BLaER1 treated with 17β-estradiol and CSF1 and Interleukin-3, amounts not matched to agents 10 nM and 100 nM (cell line): Measurements from ENCODE around the gene POU2AF2.
"Not testable (repeated sequence)": the region's sequence is repeated elsewhere in the genome, so short reads cannot be mapped to it uniquely, and the experiment has no call there.

Experiments
- H3K27ac ChIP-seq, 11 experiments: shearing (Covaris generic); formaldehyde crosslinking; 2 replicates each; pipeline ENCODE4 v1.8.1; 2022
- H3K27me3 ChIP-seq, 11 experiments: shearing (Covaris generic); formaldehyde crosslinking; 2 replicates each; pipeline ENCODE4 v1.8.1; 2022
- H3K36me3 ChIP-seq, 11 experiments: shearing (Covaris generic); formaldehyde crosslinking; 2 replicates each; pipeline ENCODE4 v1.8.1; 2022
- H3K4me1 ChIP-seq, 10 experiments: shearing (Covaris generic); formaldehyde crosslinking; 2 replicates each; pipeline ENCODE4 v1.8.1; 2022
- H3K4me2 ChIP-seq, 11 experiments: shearing (Covaris generic); formaldehyde crosslinking; 2 replicates each; pipeline ENCODE4 v1.8.1; 2022
- H3K4me3 ChIP-seq, 10 experiments: shearing (Covaris generic); formaldehyde crosslinking; 2 replicates each; pipeline ENCODE4 v1.8.1; 2022
- H3K9ac ChIP-seq, 11 experiments: shearing (Covaris generic); formaldehyde crosslinking; 2 replicates each; pipeline ENCODE4 v1.8.1; 2022
- H3K9me3 ChIP-seq, 11 experiments: shearing (Covaris generic); formaldehyde crosslinking; replicated peaks in 1 of 11; 2 replicates each; pipeline ENCODE4 v1.8.1; 2022
- H4K20me1 ChIP-seq, 11 experiments: shearing (Covaris generic); formaldehyde crosslinking; 2 replicates each; pipeline ENCODE4 v1.8.1; 2022
- Cebpa-rat ChIP-seq, 11 experiments: shearing (Covaris generic); IDR thresholded peaks; 2 replicates each; pipeline ENCODE4 v1.8.1; 2022

Gene POU2AF2

GRCh38 chr11:111250936-111251335 lies 5.4 kb downstream of the POU2AF2 start:
- no peaks in the 10 kb centered on the region for H4K20me1 ChIP-seq

GRCh38 chr11:111253131-111253530 lies 7.6 kb downstream of the POU2AF2 start:
- H3K4me1 ChIP-seq: peaks cover 0 to 3% (median 0%) of the 10 kb centered on the region in 10 experiments; a peak in 1 of 20 replicates
- H3K36me3 ChIP-seq: no peaks in the 10 kb centered on the region
- H3K27ac ChIP-seq: no peak overlapping the region
- no peak for TF ChIP-seq Cebpa-rat (IDR thresholded peaks at IDR 0.05)
- no peaks in the 10 kb centered on the region for H3K27me3 ChIP-seq
- no peak overlapping the region for H3K4me2 ChIP-seq
- no peak overlapping the region for H3K9ac ChIP-seq
- no peaks in the 10 kb centered on the region for H3K9me3 ChIP-seq
- H3K4me3 ChIP-seq: no peak overlapping the region
- H4K20me1 ChIP-seq: no peaks in the 10 kb centered on the region

More at GRCh38 chr11:111250936-111251335, 5.4 kb downstream of the POU2AF2 start:
- Histone ChIP-seq H3K4me2 (no peak overlapping the region), H3K9me3 (no peaks in the 10 kb centered on the region), H3K27ac (no peak overlapping the region), H3K4me1 (peaks cover 0 to 3% (median 0%) of the 10 kb centered on the region in 10 experiments; a peak in 1 of 20 replicates), H3K9ac (no peak overlapping the region), H3K4me3 (no peak overlapping the region), H3K27me3 (no peaks in the 10 kb centered on the region), H3K36me3 (no peaks in the 10 kb centered on the region)
- TF ChIP-seq Cebpa-rat (IDR thresholded peaks at IDR 0.05): no peak

- Histone ChIP-seq H3K27ac (no peak overlapping the region), H3K9me3 (no peaks in the 10 kb centered on the region), H3K4me1 (peaks cover 0 to 3% (median 0%) of the 10 kb centered on the region in 10 experiments; a peak in 1 of 20 replicates), H3K9ac (no peak overlapping the region), H4K20me1 (no peaks in the 10 kb centered on the region), H3K27me3 (no peaks in the 10 kb centered on the region), H3K4me3 (no peak overlapping the region), H3K36me3 (no peaks in the 10 kb centered on the region), H3K4me2 (no peak overlapping the region)
- TF ChIP-seq Cebpa-rat (IDR thresholded peaks at IDR 0.05): no peak
Measured at GRCh38 chr11:111253630-111254029, 8.1 kb downstream of the POU2AF2 start.

- no peaks in the 10 kb centered on the region for H3K36me3 ChIP-seq
- H3K9ac ChIP-seq: no peak overlapping the region
- peaks cover 0 to 9% (median 0%) of the 10 kb centered on the region in 11 experiments; a peak in 5 of 22 replicates for H3K9me3 ChIP-seq
- no peak overlapping the region for H3K27ac ChIP-seq
- H3K27me3 ChIP-seq: no peaks in the 10 kb centered on the region
- H3K4me3 ChIP-seq: no peak overlapping the region
- no peak overlapping the region for H3K4me2 ChIP-seq
- H4K20me1 ChIP-seq: no peaks in the 10 kb centered on the region
- H3K4me1 ChIP-seq: peaks cover 7 to 29% (median 26%) of the 10 kb centered on the region in 10 experiments; a peak in 18 of 20 replicates
- TF ChIP-seq Cebpa-rat (IDR thresholded peaks at IDR 0.05): no peak
Measured at GRCh38 chr11:111258046-111258445, 12.5 kb downstream of the POU2AF2 start.

GRCh38 chr11:111259896-111260295 lies 14.4 kb downstream of the POU2AF2 start:
- Histone ChIP-seq H3K27ac (peak overlapping the region in 6 of 11 experiments; percentile 48 to 80 (median 77); a peak in 12 of 22 replicates), H3K27me3 (no peaks in the 10 kb centered on the region)
- TF ChIP-seq Cebpa-rat (IDR thresholded peaks at IDR 0.05): no peak

GRCh38 chr11:111260811-111261210 lies 15.3 kb downstream of the POU2AF2 start:
- Histone ChIP-seq H4K20me1 (no peaks in the 10 kb centered on the region), H3K36me3 (no peaks in the 10 kb centered on the region), H3K27ac (peak overlapping the region in 8 of 11 experiments; percentile 37 to 80 (median 68); a peak in 15 of 22 replicates), H3K4me3 (no peak overlapping the region), H3K27me3 (no peaks in the 10 kb centered on the region), H3K9me3 (peaks cover 0 to 9% (median 0%) of the 10 kb centered on the region in 11 experiments; a peak in 5 of 22 replicates), H3K9ac (peak overlapping the region in 4 of 11 experiments; percentile 26 to 59 (median 57); a peak in 5 of 22 replicates), H3K4me2 (peak overlapping the region in 9 of 11 experiments; percentile 38 to 69 (median 54); a peak in 18 of 22 replicates), H3K4me1 (peaks cover 7 to 29% (median 26%) of the 10 kb centered on the region in 10 experiments; a peak in 18 of 20 replicates)
- TF ChIP-seq Cebpa-rat (IDR thresholded peaks at IDR 0.05): no peak

More at GRCh38 chr11:111259896-111260295, 14.4 kb downstream of the POU2AF2 start:
- Histone ChIP-seq H3K9me3 (peaks cover 0 to 9% (median 0%) of the 10 kb centered on the region in 11 experiments; a peak in 5 of 22 replicates), H3K9ac (no peak overlapping the region), H3K36me3 (no peaks in the 10 kb centered on the region), H4K20me1 (no peaks in the 10 kb centered on the region), H3K4me3 (no peak overlapping the region), H3K4me1 (peaks cover 7 to 29% (median 26%) of the 10 kb centered on the region in 10 experiments; a peak in 18 of 20 replicates), H3K4me2 (peak overlapping the region in 8 of 11 experiments; percentile 51 to 69 (median 56); a peak in 13 of 22 replicates)

- Histone ChIP-seq H3K36me3 (no peaks in the 10 kb centered on the region), H3K9me3 (peaks cover 0 to 7% (median 0%) of the 10 kb centered on the region in 11 experiments; a peak in 4 of 22 replicates), H3K27me3 (no peaks in the 10 kb centered on the region), H3K4me1 (peaks cover 7 to 29% (median 26%) of the 10 kb centered on the region in 10 experiments; a peak in 18 of 20 replicates), H3K27ac (no peak overlapping the region), H3K9ac (no peak overlapping the region), H3K4me3 (no peak overlapping the region), H4K20me1 (no peaks in the 10 kb centered on the region), H3K4me2 (no peak overlapping the region)
- TF ChIP-seq Cebpa-rat (IDR thresholded peaks at IDR 0.05): no peak
Measured at GRCh38 chr11:111264646-111265045, 19.1 kb downstream of the POU2AF2 start.

- 0 out of 22 replicates have a peak, but pooled peaks cover 0 to under 1% (median 0%) of the 10 kb centered on the region in 11 experiments for H3K9me3 ChIP-seq
- no peaks in the 10 kb centered on the region for H3K36me3 ChIP-seq
- peaks cover 2 to 22% (median 20%) of the 10 kb centered on the region in 10 experiments; a peak in 18 of 20 replicates for H3K4me1 ChIP-seq
- H4K20me1 ChIP-seq: no peaks in the 10 kb centered on the region
- no peak for TF ChIP-seq Cebpa-rat (IDR thresholded peaks at IDR 0.05)
- no peak overlapping the region for H3K9ac ChIP-seq
- H3K4me3 ChIP-seq: no peak overlapping the region
- no peak overlapping the region for H3K27ac ChIP-seq
- no peak overlapping the region for H3K4me2 ChIP-seq
- no peaks in the 10 kb centered on the region for H3K27me3 ChIP-seq
Measured at GRCh38 chr11:111265421-111265820, 19.9 kb downstream of the POU2AF2 start.

- H3K36me3 ChIP-seq, H3K9ac ChIP-seq: not testable (repeated sequence)
Measured at GRCh38 chr11:111268303-111268702, 22.8 kb downstream of the POU2AF2 start.

More at GRCh38 chr11:111268303-111268702, 22.8 kb downstream of the POU2AF2 start:
- peaks cover 0 to 20% (median 16%) of the 10 kb centered on the region in 10 experiments; a peak in 16 of 20 replicates for H3K4me1 ChIP-seq
- not testable (repeated sequence) for H3K27me3 ChIP-seq, H4K20me1 ChIP-seq, H3K27ac ChIP-seq, H3K4me2 ChIP-seq, H3K9me3 ChIP-seq, H3K4me3 ChIP-seq
